Right ventricle myocardium superior (tissue), 1 donor: ENCODE measurements around the gene ABHD17C. TPM values are rescaled to one million over a fixed set of nuclear protein-coding genes. Genes with fewer than 3 reads are reported as not detected.

Experiments used
- ATAC-seq: fragments of 200-7000 bp; cut with Tn5 transposase; one replicate; pipeline ENCODE4 v1.9.1; 2020; ENCODE audit warnings: mild to moderate bottlenecking; ENCODE audit not compliant: poor library complexity
- DNase-seq: peaks from one replicate; pipeline ENCODE4 v3.0.0-alpha.2; 2020
- intact Hi-C: fragments of 100-400 bp; cut with DNase I; formaldehyde crosslinking; loops from one replicate; pipeline ENCODE4 v1.11.2; 2022
- total RNA-seq: library from RNA; stranded (reverse); fragmentation: NEBNext Ultra II Directional; extraction: Animal tissue kit (Norgen Biotek cat#: 25700); gene quantifications from one replicate; pipeline ENCODE4 v1.2.1, GENCODE V29; 2021
- donor health status: DM: no; HTN: yes; CAD: no; lungs with severe emphysema.

The ABHD17C gene
- total RNA-seq, 1 donor from 2014 or later = 8.0 TPM

GRCh38 chr15:80801891-80802680 is 107.0 kb downstream of the ABHD17C start:
- intact Hi-C loops = no loop called here
- ATAC-seq (no peak), DNase-seq (no peak)

GRCh38 chr15:80803580-80804525 is 108.7 kb downstream of the ABHD17C start:
- ATAC-seq = no peak
- intact Hi-C loops = no loop called here
- DNase-seq = no peak

DNA sequence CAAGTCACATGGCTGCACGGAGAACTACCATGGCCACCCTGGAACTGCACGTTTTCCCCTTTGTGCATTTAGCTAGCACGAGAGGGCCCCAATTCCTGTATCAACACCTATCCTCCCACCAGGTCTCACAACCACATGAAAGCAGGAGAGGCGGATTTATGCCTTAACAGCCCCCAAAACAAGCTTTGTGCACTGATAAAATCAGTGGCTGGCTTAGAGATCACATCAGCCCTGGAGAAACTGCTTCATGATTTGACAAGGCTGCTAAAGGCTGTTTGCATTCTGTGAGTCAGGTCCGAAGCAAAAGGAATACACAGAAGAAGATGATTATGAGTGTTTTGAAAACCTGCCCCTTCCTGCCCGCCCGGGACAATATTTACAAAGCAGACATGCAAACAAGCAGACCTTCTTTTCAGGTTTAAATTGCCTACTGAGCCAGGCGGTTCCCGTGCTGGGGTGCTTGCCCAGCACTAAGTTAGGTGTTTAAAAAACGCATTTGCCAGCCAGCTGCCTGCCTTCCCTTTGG is 109.9 kb downstream of the ABHD17C start:
- intact Hi-C loops = no loop called here
- ATAC-seq (no peak), DNase-seq (no peak)

Other genes starting within 250 kb of the ABHD17C start
- gene CEMIP, start 84.1 kb downstream of the ABHD17C start, total RNA-seq = not detected